ENCODE measurements around the gene ERO1B.

Gene ERO1B

DNA sequence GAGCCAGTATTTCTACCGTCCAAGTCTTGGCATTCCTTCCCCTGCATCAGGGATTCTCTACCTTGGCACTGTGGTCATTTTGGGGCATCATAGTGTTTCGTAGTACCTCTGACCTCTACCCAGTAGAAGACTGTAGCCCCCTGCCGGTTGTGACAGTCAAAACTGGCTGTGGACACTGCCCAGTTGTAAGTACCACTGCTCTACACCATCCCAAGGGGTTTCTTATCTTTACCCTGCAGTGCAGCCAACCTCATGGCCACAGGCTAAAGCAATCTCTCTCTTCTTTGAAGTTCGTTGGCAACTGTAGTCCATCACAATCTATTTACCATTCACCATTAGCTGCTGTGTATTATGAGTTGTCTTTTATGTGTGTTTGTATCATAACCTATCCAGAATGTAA lies 29.3 kb upstream of the ERO1B start:
- H3K27ac Mint-ChIP-seq: no peak overlapping the region
- H3K9me3 Mint-ChIP-seq: no peaks in the 10 kb centered on the region
- no peak for DNase-seq
- no peaks in the 10 kb centered on the region for H3K36me3 Mint-ChIP-seq
- peaks cover 0 to 6% of the 10 kb centered on the region in 2 donors for H3K27me3 Mint-ChIP-seq
- no peak for ATAC-seq (replicated peaks)
- H3K4me3 Mint-ChIP-seq: no peak overlapping the region
- H3K4me1 Mint-ChIP-seq: no peaks in the 10 kb centered on the region

DNA sequence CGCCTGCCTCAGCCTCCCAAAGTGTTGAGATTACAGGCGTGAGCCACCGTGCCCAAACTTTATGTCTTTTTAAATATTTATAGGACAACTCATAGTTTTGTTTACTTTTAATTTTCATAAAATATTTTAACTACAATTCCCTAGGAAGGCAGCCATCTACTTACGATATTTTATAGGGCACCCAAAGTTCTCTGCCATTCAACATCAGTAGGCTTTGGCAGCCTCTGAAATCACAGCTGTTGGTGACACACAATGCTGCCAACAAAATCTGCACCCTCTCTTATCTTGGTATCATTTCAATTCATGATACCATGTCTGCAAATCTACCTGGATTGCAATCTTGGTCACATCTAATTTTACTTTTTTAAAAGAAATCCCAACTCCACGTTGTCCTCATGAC lies 27.1 kb upstream of the ERO1B start:
- Mint-ChIP-seq H3K27me3 (no peaks in the 10 kb centered on the region), H3K4me1 (peaks cover under 1 to 2% of the 10 kb centered on the region in 2 donors), H3K27ac (no peak overlapping the region), H3K4me3 (no peak overlapping the region), H3K36me3 (no peaks in the 10 kb centered on the region), H3K9me3 (no peaks in the 10 kb centered on the region)
- no peak for DNase-seq
- no peak for ATAC-seq (replicated peaks)

DNA sequence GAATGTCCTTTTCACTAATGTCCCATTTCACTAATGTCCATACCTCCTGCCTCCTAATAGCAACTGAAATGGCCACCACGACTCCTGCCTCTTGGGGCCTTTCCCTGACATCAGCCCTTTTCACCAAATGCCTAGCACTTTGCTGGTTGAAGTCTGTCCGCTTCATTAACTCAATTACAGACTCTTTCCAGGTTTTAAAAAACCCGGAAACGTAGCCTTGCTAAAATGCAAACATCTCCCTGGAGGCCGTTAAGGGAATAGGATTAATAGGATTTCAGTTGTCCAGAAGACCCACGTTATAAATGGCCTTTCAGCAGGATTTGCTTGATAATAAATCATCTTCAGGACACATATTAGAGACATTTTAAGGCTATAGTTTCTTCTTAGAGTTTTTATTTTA lies 25.7 kb upstream of the ERO1B start:
- H3K4me3 Mint-ChIP-seq: no peak overlapping the region
- H3K4me1 Mint-ChIP-seq: peaks cover 4 to 5% of the 10 kb centered on the region in 2 donors
- ATAC-seq (replicated peaks) (no peak), DNase-seq (no peak)
- H3K27me3 Mint-ChIP-seq: no peaks in the 10 kb centered on the region
- no peaks in the 10 kb centered on the region for H3K9me3 Mint-ChIP-seq
- H3K36me3 Mint-ChIP-seq: no peaks in the 10 kb centered on the region
- H3K27ac Mint-ChIP-seq: no peak overlapping the region

DNA sequence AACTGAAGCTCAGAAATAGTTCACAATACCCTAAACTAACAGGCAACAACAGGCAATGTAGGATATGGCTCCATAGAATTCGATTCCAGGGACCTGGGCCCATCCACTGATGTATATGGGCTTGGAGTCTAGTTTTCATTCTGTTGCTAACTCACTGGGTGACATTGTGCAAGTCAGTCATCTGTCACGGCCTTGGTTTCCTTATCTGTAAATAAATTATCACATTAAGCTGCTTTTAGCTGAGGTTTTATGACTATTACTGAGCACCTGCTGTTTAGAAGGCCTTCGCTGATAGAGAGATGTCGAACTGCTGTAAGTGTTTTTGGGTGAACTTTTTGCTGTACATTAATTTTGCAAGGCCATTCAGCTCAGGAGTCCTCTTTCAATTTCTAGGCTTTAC lies 22.9 kb upstream of the ERO1B start:
- ATAC-seq (replicated peaks) (no peak), DNase-seq (no peak)
- no peak overlapping the region for H3K27ac Mint-ChIP-seq
- H3K4me3 Mint-ChIP-seq: no peak overlapping the region
- H3K9me3 Mint-ChIP-seq: no peaks in the 10 kb centered on the region
- peaks cover 4 to 5% of the 10 kb centered on the region in 2 donors for H3K4me1 Mint-ChIP-seq
- no peaks in the 10 kb centered on the region for H3K27me3 Mint-ChIP-seq
- no peaks in the 10 kb centered on the region for H3K36me3 Mint-ChIP-seq

DNA sequence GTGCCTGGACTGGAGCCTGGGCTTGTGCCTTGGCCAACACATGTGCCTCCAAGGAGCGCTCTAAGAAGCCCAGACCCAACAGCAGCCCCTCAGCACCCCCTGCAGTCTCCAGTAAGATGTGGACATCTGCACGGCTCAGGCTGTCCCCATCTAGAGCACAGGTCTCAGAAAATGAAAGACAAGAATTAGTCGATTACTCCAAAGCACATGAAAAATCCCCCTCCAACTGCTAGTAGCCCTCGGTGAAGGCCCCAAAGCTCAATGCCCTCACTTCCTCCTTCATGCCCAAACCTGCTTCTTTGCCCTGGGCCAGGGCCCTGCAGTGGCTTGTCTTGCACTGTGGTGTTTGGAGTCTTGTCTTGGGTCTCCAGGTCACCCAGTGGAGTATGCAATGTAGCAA lies 21.9 kb upstream of the ERO1B start:
- no peaks in the 10 kb centered on the region for H3K36me3 Mint-ChIP-seq
- ATAC-seq (replicated peaks) (peak; percentile 39 to 74), DNase-seq (no peak)
- peaks cover 4 to 5% of the 10 kb centered on the region in 2 donors for H3K4me1 Mint-ChIP-seq
- H3K27ac Mint-ChIP-seq: no peak overlapping the region
- H3K27me3 Mint-ChIP-seq: no peaks in the 10 kb centered on the region
- no peak overlapping the region for H3K4me3 Mint-ChIP-seq
- no peaks in the 10 kb centered on the region for H3K9me3 Mint-ChIP-seq

DNA sequence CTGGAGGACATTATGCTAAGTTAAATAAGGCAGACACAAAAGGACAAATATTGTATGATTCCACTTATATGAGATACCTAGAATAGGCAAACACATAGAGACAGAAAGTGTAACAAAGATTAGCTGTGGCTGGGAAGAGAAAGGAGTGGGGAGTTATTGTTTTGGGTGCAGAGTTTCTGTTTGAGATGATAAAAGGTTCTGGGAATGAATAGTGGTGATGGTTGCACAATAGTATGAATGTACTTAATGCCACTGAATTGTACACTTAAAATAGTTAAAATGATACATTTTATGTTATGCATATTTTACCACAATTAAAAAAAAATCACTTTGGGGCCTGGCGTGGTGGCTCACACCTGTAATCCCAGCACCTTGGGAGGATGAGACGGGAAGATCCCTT lies 21.2 kb upstream of the ERO1B start:
- H3K27me3 Mint-ChIP-seq: no peaks in the 10 kb centered on the region
- no peaks in the 10 kb centered on the region for H3K9me3 Mint-ChIP-seq
- H3K36me3 Mint-ChIP-seq: no peaks in the 10 kb centered on the region
- ATAC-seq (replicated peaks) (no peak), DNase-seq (no peak)
- H3K27ac Mint-ChIP-seq: no peak overlapping the region
- peaks cover 4 to 5% of the 10 kb centered on the region in 2 donors for H3K4me1 Mint-ChIP-seq
- H3K4me3 Mint-ChIP-seq: no peak overlapping the region

DNA sequence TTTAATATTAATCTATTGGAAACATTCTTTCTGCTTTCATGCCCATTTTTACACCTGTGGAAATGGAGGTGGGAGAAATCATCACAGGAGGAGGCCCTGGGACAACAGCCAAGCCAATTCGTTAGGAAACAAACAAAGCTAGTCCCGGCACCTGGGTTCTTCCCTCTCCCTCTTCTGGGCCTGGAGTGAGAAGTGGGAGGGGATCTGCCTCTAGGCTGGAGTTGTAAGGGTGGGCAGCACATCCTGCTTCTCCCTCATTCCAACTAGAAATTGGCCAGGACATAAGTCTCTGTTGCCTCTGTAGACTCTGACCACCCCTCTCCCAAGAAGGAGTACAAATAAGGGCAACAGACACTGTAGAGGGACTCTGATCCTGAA lies 20.2 kb upstream of the ERO1B start:
- H3K36me3 Mint-ChIP-seq: no peaks in the 10 kb centered on the region
- no peaks in the 10 kb centered on the region for H3K9me3 Mint-ChIP-seq

DNA sequence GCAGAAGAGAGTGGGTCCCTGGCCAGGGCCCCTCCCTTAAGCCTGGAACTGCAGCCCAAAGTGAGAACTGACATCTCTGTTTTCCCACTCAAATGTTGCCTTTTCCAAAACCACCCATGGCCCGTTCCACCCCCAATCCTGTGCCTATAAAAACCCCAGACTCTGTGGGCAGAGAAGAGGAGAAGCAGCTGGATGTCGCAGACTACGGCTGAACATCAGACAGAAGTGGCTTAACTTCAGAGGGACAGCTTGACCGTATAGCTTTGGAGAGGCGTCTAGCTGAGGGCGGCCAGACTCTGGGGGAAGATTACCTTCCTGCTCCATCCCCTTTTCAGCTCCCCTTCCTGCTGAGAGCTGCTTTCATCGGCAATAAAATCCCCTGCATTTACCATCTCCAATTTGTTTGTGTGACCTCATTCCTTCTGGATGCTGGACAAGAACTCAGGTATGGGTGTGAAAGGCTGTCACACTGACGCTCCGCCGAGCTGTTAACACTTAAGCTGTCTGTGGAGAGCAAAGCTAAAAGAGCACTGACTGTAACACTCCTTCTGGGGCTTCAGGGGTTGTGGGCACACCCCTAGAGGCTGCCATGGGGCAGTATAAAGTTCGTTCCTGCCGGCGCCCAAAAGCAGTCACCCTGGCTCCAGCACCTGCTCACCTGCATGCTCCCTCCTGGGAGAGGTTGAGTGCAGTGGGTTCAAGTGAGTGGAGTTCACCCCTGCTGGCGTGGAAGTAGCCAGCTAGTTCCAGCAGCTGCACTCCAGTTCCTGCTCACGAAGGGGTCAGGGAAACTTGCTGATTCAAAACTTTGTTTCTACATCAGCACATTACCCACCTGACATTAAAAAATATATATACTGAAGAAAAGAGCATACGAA lies 19.6 kb upstream of the ERO1B start:
- ATAC-seq (replicated peaks) (no peak), DNase-seq (no peak)
- H3K27ac Mint-ChIP-seq: no peak overlapping the region
- H3K9me3 Mint-ChIP-seq: no peaks in the 10 kb centered on the region
- H3K4me3 Mint-ChIP-seq: no peak overlapping the region
- H3K27me3 Mint-ChIP-seq: no peaks in the 10 kb centered on the region
- peaks cover 4 to 5% of the 10 kb centered on the region in 2 donors for H3K4me1 Mint-ChIP-seq
- no peaks in the 10 kb centered on the region for H3K36me3 Mint-ChIP-seq

More for the DNA sequence above, 20.2 kb upstream of the ERO1B start:
- Mint-ChIP-seq H3K4me1 (peaks cover 4 to 5% of the 10 kb centered on the region in 2 donors), H3K4me3 (no peak overlapping the region), H3K27ac (no peak overlapping the region), H3K27me3 (no peaks in the 10 kb centered on the region)
- DNase-seq (no peak), ATAC-seq (replicated peaks) (no peak)

DNA sequence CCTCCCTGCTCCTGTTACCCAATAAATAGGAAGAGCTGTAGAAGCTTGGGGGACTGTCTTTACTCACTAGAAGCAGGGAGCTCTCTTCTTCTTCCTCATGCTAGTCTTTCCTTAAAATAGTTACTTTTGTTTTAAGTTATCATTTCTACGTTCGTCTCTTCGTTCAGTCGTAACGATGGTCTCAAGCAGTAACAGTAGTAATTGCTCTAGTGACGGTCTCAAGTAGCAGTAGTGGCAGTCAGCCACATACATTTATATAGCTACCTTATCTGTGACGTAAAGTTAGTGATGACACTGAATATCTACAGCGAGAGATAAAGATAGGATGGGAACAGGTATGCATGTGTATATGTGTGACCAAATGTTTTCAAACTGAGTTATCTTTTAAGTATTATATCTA lies 15.4 kb upstream of the ERO1B start:
- H3K27ac Mint-ChIP-seq: peak overlapping the region; percentile 31
- no peaks in the 10 kb centered on the region for H3K4me1 Mint-ChIP-seq
- H3K4me3 Mint-ChIP-seq: no peak overlapping the region

DNA sequence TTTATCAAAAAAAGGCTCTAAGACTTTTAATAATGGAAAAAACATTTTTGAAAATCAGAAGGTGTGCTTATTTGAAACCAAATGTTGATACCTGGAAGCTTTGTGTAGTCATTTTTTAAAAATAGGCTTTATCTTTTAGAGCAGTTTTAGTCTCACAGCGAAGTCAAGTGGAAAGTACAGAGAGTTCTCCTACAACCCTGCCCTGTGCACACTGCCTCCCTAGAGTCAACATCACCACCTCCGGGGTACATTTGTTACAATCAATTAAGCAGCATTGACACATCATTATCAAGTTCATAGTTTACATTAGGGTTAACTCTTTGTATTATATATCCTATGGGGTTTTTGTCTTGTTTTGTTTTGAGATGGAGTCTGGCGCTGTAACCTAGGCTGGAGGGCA lies 10.7 kb upstream of the ERO1B start:
- Mint-ChIP-seq H3K9me3 (no peaks in the 10 kb centered on the region), H3K27me3 (peaks cover 0 to 4% of the 10 kb centered on the region in 2 donors), H3K27ac (no peak overlapping the region), H3K4me3 (no peak overlapping the region), H3K36me3 (no peaks in the 10 kb centered on the region), H3K4me1 (no peaks in the 10 kb centered on the region)
- ATAC-seq (replicated peaks): no peak
- DNase-seq: no peak

More for the DNA sequence above, 15.4 kb upstream of the ERO1B start:
- H3K9me3 Mint-ChIP-seq: no peaks in the 10 kb centered on the region
- ATAC-seq (replicated peaks): no peak
- H3K27me3 Mint-ChIP-seq: no peaks in the 10 kb centered on the region
- no peak for DNase-seq
- no peaks in the 10 kb centered on the region for H3K36me3 Mint-ChIP-seq

DNA sequence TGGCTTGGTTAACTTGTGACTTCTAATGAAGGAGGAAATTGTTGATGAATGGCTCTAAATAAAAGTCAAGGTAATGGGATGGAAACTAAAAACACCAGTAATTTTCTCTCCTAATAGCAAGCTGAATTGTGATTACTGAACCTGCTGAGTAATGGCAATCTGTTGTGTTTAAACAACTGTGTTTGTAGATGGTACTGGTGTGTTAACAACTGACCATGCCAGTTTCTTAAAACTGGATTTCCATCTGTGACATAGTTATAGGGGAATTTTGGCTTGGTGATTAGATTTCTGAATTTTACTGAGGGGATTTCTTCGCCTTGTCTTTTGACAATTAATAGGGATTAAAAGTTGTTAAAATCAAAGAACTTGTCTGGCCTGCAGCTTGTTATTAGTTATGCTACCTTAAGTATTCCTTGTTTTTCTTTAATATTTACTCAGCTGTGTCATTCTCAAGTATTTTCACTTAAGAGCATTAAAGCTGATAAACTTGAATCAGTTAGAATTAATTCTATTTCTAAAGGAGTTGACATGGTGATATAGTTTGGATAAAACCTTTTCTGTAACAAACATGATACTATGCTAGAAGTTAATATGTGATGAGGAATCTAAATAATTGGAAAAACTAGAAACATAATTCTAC lies 7.9 kb upstream of the ERO1B start:
- DNase-seq (no peak), ATAC-seq (replicated peaks) (no peak)
- no peak overlapping the region for H3K4me3 Mint-ChIP-seq
- no peak overlapping the region for H3K27ac Mint-ChIP-seq
- peaks cover 8 to 15% of the 10 kb centered on the region in 2 donors for H3K4me1 Mint-ChIP-seq
- H3K27me3 Mint-ChIP-seq: peaks cover 0 to 4% of the 10 kb centered on the region in 2 donors
- no peaks in the 10 kb centered on the region for H3K36me3 Mint-ChIP-seq
- no peaks in the 10 kb centered on the region for H3K9me3 Mint-ChIP-seq

DNA sequence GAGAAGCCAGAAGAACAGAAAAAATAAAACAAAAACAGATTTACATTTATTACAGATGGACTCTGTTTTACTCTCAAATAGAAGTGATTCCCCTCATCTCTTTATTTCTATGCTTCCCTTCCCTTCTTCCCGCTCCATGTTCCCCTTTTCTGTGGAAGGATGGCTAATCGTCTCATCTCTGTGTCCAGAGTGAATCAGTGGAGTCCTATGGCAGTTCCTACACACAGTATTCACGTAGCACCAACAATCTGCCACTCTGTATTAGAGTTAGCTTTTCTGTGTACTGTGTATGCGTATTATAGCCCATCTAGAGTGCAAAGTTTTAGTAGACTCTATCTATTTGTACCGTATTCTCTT lies 6.8 kb upstream of the ERO1B start:
- DNase-seq: no peak
- H3K27me3 Mint-ChIP-seq: peaks cover 0 to 4% of the 10 kb centered on the region in 2 donors
- H3K4me1 Mint-ChIP-seq: peaks cover 17 to 25% of the 10 kb centered on the region in 2 donors
- H3K9me3 Mint-ChIP-seq: no peaks in the 10 kb centered on the region
- no peak overlapping the region for H3K27ac Mint-ChIP-seq
- H3K36me3 Mint-ChIP-seq: no peaks in the 10 kb centered on the region
- no peak overlapping the region for H3K4me3 Mint-ChIP-seq
- no peak for ATAC-seq (replicated peaks)

DNA sequence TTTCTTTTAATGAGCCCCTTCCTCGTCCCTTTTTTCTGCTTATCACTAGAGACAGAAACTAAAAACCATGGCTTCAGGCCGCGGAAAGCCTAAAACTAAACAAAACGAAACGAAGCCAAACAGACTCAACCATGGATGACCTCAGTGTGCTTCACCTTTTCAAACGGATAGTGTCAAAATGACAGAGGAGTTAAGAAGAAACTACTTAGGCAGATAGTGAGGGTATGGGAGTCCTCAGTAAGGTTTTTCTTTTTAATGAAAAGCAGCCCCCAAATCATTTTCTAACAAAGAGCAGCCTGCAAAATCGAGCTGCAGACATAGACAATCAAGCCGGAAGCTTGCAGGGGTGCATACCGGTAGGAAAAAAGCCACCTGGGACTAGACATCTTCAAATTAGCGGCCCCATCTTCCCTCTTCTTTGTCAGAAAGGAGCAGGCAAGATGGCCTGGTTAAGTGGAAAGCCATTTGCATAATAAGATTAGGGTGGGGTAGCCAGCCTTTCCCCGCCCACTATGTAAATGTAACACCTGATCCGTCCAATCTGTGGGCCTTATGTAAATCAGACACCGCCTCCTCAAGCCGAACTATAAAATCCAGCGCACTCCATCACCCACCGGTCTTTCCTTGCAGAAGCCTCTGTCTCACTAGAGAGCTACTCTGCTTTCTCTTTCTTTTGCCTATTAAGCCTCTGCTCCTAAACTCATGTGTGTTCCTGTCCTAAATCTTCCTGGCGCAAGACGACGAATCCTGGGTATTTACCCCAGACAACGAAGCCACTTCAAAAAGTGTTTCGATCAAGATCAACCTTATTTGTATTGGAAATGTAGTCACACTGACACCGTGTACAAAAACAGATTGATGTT lies 6.2 kb upstream of the ERO1B start:
- no peak for ATAC-seq (replicated peaks)
- H3K27me3 Mint-ChIP-seq: peaks cover 0 to 4% of the 10 kb centered on the region in 2 donors
- DNase-seq: no peak
- H3K4me1 Mint-ChIP-seq: peaks cover 21 to 31% of the 10 kb centered on the region in 2 donors
- no peak overlapping the region for H3K27ac Mint-ChIP-seq
- peaks cover 0 to 2% of the 10 kb centered on the region in 2 donors for H3K9me3 Mint-ChIP-seq
- no peak overlapping the region for H3K4me3 Mint-ChIP-seq
- no peaks in the 10 kb centered on the region for H3K36me3 Mint-ChIP-seq

DNA sequence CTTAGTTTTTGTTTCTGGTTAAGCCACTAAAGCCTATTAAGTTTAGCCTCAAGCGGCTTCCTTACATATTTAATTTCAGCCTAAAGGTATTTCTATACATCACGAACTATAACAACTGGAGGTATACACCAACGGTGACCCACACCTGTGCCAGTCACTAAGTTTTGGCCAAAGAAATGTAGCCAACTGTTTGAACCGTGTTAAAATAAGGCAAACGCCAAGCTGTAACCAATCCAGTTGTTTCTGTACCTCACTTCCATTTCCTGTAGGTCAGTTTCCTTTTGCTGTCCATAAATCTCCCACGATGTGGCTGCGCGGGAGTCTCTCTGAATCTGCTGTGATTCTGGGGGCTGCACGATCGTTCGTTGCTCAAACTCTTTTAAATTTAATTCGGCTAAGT lies 5.6 kb upstream of the ERO1B start:
- ATAC-seq (replicated peaks) (no peak), DNase-seq (no peak)
- Mint-ChIP-seq H3K27ac (no peak overlapping the region), H3K4me3 (no peak overlapping the region), H3K9me3 (peaks cover 0 to 3% of the 10 kb centered on the region in 2 donors), H3K36me3 (no peaks in the 10 kb centered on the region), H3K4me1 (peaks cover 24 to 37% of the 10 kb centered on the region in 2 donors), H3K27me3 (peaks cover 0 to 4% of the 10 kb centered on the region in 2 donors)

All from stimulated activated naive B cell treated with anti-CD40 and anti-IgM and Interleukin-4, amounts not matched to agents 10 μg/mL and 1 μg/mL and 100 μg/mL, for 72 hours (primary cell).